Smooth muscle cell (in vitro differentiated cells): ENCODE data around the gene RBM33. TPM values are rescaled to one million over a fixed set of nuclear protein-coding genes. Genes with fewer than 3 reads are reported as not detected.

ENCODE experiments used
- DNase-seq: peaks from one replicate; lab custom pipeline; 2025; ENCODE audit not compliant: unreplicated experiment; lab: John Stamatoyannopoulos, UW
- H2AFZ ChIP-seq: fragments of 200-600 bp; sonication (generic); 2 replicates; pipeline ENCODE4 v1.6.0; 2016; ENCODE audit warnings: antibody characterized with exemption, low read depth, mild to moderate bottlenecking
- H3F3A ChIP-seq: fragments of 200-600 bp; sonication (generic); 2 replicates; pipeline ENCODE4 v1.6.0; 2017; ENCODE audit warnings: antibody characterized with exemption, low read depth
- H3K27ac ChIP-seq: fragments of 200-600 bp; sonication (generic); 2 replicates; pipeline ENCODE4 v1.5.1; 2016; ENCODE audit warnings: low read depth, mild to moderate bottlenecking
- H3K27me3 ChIP-seq: fragments of 200-600 bp; sonication (generic); 2 replicates; pipeline ENCODE4 v1.6.1; 2016; ENCODE audit warnings: low read depth, mild to moderate bottlenecking
- H3K36me3 ChIP-seq: fragments of 200-600 bp; sonication (generic); 2 replicates; pipeline ENCODE4 v1.5.1; 2016; ENCODE audit warnings: low read depth
- H3K4me1 ChIP-seq: fragments of 200-600 bp; sonication (generic); 2 replicates; pipeline ENCODE4 v1.5.1; 2016; ENCODE audit warnings: low read depth
- H3K4me2 ChIP-seq: fragments of 200-600 bp; sonication (generic); 2 replicates; pipeline ENCODE4 v1.6.0; 2016; ENCODE audit warnings: mild to moderate bottlenecking
- H3K4me3 ChIP-seq: fragments of 200-600 bp; sonication (generic); 2 replicates; pipeline ENCODE4 v1.5.1; 2016; ENCODE audit warnings: mild to moderate bottlenecking
- H3K79me2 ChIP-seq: fragments of 200-600 bp; sonication (generic); 2 replicates; pipeline ENCODE4 v1.6.0; 2016; ENCODE audit warnings: low read depth, mild to moderate bottlenecking
- H3K9ac ChIP-seq: fragments of 200-600 bp; sonication (generic); 2 replicates; pipeline ENCODE4 v1.6.0; 2016; ENCODE audit warnings: low read depth
- H3K9me3 ChIP-seq: fragments of 200-600 bp; sonication (generic); replicated peaks from 2 replicates; pipeline ENCODE4 v1.5.1; 2016; ENCODE audit warnings: low read depth
- H4K20me1 ChIP-seq: fragments of 200-600 bp; sonication (generic); 2 replicates; pipeline ENCODE4 v1.6.0; 2016; ENCODE audit warnings: low read depth
- CTCF ChIP-seq: fragments of 200-600 bp; sonication (generic); IDR thresholded peaks from 2 replicates; pipeline ENCODE4 v1.5.1; 2017; ENCODE audit warnings: borderline replicate concordance, mild to moderate bottlenecking, antibody characterized with exemption; ENCODE audit not compliant: insufficient read depth, poor library complexity, severe bottlenecking
- WGBS: methylation state at CpG from one replicate; pipeline ENCODE4 v1.1.7; 2016; ENCODE audit warnings: low lambda C conversion rate; 5-methylcytosine and 5-hydroxymethylcytosine counted together
- polyA plus RNA-seq: library from polyadenylated mRNA; unstranded; fragments of >200 nt; fragmentation: Nextera tagmentation; extraction: Ambion mirVana; gene quantifications from 2 replicates; pipeline ENCODE4 v1.2.1, GENCODE V29; 2016
- total RNA-seq: library from RNA; depleted of rRNA; stranded (reverse); fragments of >200 nt; gene quantifications from 2 replicates; pipeline ENCODE4 v1.2.3, GENCODE V29; 2014

Gene RBM33
- total and polyA plus RNA-seq, 2 experiments from 2014 or later = 22.5 to 25.3 TPM

GRCh38 chr7:155621418-155621980 lies 23.0 kb upstream of the RBM33 start:
- H3K4me1 ChIP-seq = no peaks in the 10 kb centered on the region
- TF ChIP-seq CTCF = no peak
- no peaks in the 10 kb centered on the region for H3F3A ChIP-seq
- no peaks in the 10 kb centered on the region for H3K9me3 ChIP-seq
- H3K27ac ChIP-seq = no peak overlapping the region
- no peak overlapping the region for H3K9ac ChIP-seq
- H3K36me3 ChIP-seq = no peaks in the 10 kb centered on the region
- H3K4me3 ChIP-seq = no peak overlapping the region
- DNase-seq = no peak
- no peaks in the 10 kb centered on the region for H3K27me3 ChIP-seq
- no peaks in the 10 kb centered on the region for H4K20me1 ChIP-seq
- no peak overlapping the region for H3K4me2 ChIP-seq
- H2AFZ ChIP-seq = no peak overlapping the region
- 86% methylated on average over 10 of the region's 10 CpGs for WGBS
- no peaks in the 10 kb centered on the region for H3K79me2 ChIP-seq

GRCh38 chr7:155624412-155624811 lies 20.0 kb upstream of the RBM33 start:
- no peaks in the 10 kb centered on the region for H3F3A ChIP-seq
- no peaks in the 10 kb centered on the region for H3K36me3 ChIP-seq
- 87% methylated on average over 6 of the region's 6 CpGs for WGBS
- H3K9me3 ChIP-seq = no peaks in the 10 kb centered on the region
- H3K4me1 ChIP-seq = no peaks in the 10 kb centered on the region
- H3K79me2 ChIP-seq = no peaks in the 10 kb centered on the region
- H3K27me3 ChIP-seq = no peaks in the 10 kb centered on the region
- H4K20me1 ChIP-seq = no peaks in the 10 kb centered on the region
- no peak overlapping the region for H2AFZ ChIP-seq
- no peak overlapping the region for H3K4me3 ChIP-seq
- H3K4me2 ChIP-seq = no peak overlapping the region
- H3K9ac ChIP-seq = no peak overlapping the region
- no peak for DNase-seq
- no peak overlapping the region for H3K27ac ChIP-seq
- TF ChIP-seq CTCF = no peak

GRCh38 chr7:155625557-155625956 lies 18.9 kb upstream of the RBM33 start:
- no peak overlapping the region for H2AFZ ChIP-seq
- 84% methylated on average over 4 of the region's 4 CpGs for WGBS
- H3K79me2 ChIP-seq = no peaks in the 10 kb centered on the region
- H3K36me3 ChIP-seq = no peaks in the 10 kb centered on the region
- H3K9ac ChIP-seq = no peak overlapping the region
- no peak overlapping the region for H3K4me3 ChIP-seq
- no peaks in the 10 kb centered on the region for H4K20me1 ChIP-seq
- H3K4me1 ChIP-seq = no peaks in the 10 kb centered on the region
- no peak for TF ChIP-seq CTCF
- H3K27me3 ChIP-seq = no peaks in the 10 kb centered on the region
- no peak for DNase-seq
- H3F3A ChIP-seq = no peaks in the 10 kb centered on the region
- H3K27ac ChIP-seq = no peak overlapping the region
- H3K4me2 ChIP-seq = no peak overlapping the region
- no peaks in the 10 kb centered on the region for H3K9me3 ChIP-seq

- Histone ChIP-seq H3K27me3 (no peaks in the 10 kb centered on the region), H4K20me1 (no peaks in the 10 kb centered on the region), H3K9ac (no peak overlapping the region), H3K4me1 (no peaks in the 10 kb centered on the region), H3K79me2 (no peaks in the 10 kb centered on the region), H3K27ac (no peak overlapping the region), H3K9me3 (no peaks in the 10 kb centered on the region), H3K4me2 (no peak overlapping the region), H3K4me3 (no peak overlapping the region), H3K36me3 (no peaks in the 10 kb centered on the region), H3F3A (no peaks in the 10 kb centered on the region), H2AFZ (no peak overlapping the region)
- WGBS = 97% methylated on average over 1 of the region's 1 CpG
- no peak for DNase-seq
- no peak for TF ChIP-seq CTCF
Measured at GRCh38 chr7:155629171-155629570, 15.3 kb upstream of the RBM33 start.
